Left lung (tissue), 10 donors: Measurements from ENCODE around the gene CSNK1G2. TPM values are rescaled to one million over a fixed set of nuclear protein-coding genes. Genes with fewer than 3 reads are reported as not detected.

Experiments used
- ATAC-seq: fragments of 200-7000 bp; cut with Tn5 transposase; one replicate; pipeline ENCODE4 v1.9.1; 2020; ENCODE audit warnings: moderate library complexity
- DNase-seq, 4 donors: peaks; one replicate each; pipeline ENCODE4 v3.0.0-alpha.2; 2013 to 2020
- H3K27ac ChIP-seq, 2 donors: fragments of 200-600 bp; sonication (generic) in 1 of 2; one replicate each; pipeline versions ENCODE4 v1.5.0 to v1.8.0; 2020 to 2021
- H3K27me3 ChIP-seq, 2 donors: fragments of 200-600 bp; sonication (generic) in 1 of 2; one replicate each; pipeline versions ENCODE4 v1.5.0 to v1.8.0; 2020 to 2021
- H3K36me3 ChIP-seq, 2 donors: fragments of 200-600 bp; sonication (generic) in 1 of 2; one replicate each; pipeline versions ENCODE4 v1.5.0 to v1.8.0; 2020 to 2021
- H3K4me1 ChIP-seq, 2 donors: fragments of 200-600 bp; one replicate each; pipeline ENCODE4 v1.8.0; 2021
- H3K4me3 ChIP-seq, 2 donors: fragments of 200-600 bp; sonication (generic) in 1 of 2; one replicate each; pipeline versions ENCODE4 v1.5.0 to v1.8.0; 2020 to 2021; ENCODE audit warnings: mild to moderate bottlenecking in 1 of 2
- H3K9me3 ChIP-seq, 2 donors: fragments of 200-600 bp; sonication (generic) in 1 of 2; one replicate each; pipeline versions ENCODE4 v1.5.0 to v1.8.0; 2020 to 2021
- CTCF ChIP-seq, 2 donors: fragments of 200-600 bp; sonication (generic) in 1 of 2; IDR thresholded peaks; one replicate each; pipeline versions ENCODE4 v1.5.0 to v1.8.0; 2021; ENCODE audit warnings: antibody characterized with exemption in 2 of 2
- intact Hi-C, 2 donors: fragments of 100-400 bp; cut with DNase I; formaldehyde crosslinking; loops; one replicate each; pipeline versions ENCODE4 v1.11.2 to v1.14.2; 2022
- polyA plus RNA-seq, 6 donors: library from polyadenylated mRNA; unstranded; fragments of 120-200 nt; gene quantifications; one replicate each; pipeline ENCODE4 v1.2.1, GENCODE V29; 2013; ENCODE audit not compliant: insufficient read length in 6 of 6
- total RNA-seq, 2 donors: library from RNA; stranded (reverse); fragmentation: NEBNext Ultra II Directional; extraction: Animal tissue kit (Norgen Biotek cat#: 25700); gene quantifications; one replicate each; pipeline ENCODE4 v1.2.1, GENCODE V29; 2021
- donor health status: DM: no; HTN: yes; CAD: no.
- donor health status: DM: no; HTN: no; CAD: no.

The CSNK1G2 gene
- total and polyA plus RNA-seq, 8 donors: 35.6 to 64.5 (median 44.6) TPM

GRCh38 chr19:1956868-1957492, 16.0 kb downstream of the CSNK1G2 start:
- H3K36me3 ChIP-seq: peaks cover 0 to 34% of the 10 kb centered on the region in 2 donors
- H3K9me3 ChIP-seq: no peaks in the 10 kb centered on the region
- intact Hi-C loops: no loop called here
- H3K27ac ChIP-seq: no peak overlapping the region
- no peak for ATAC-seq
- H3K4me1 ChIP-seq: peaks cover 0 to 12% of the 10 kb centered on the region in 2 donors
- TF ChIP-seq CTCF (IDR thresholded peaks at IDR 0.05): no peak
- DNase-seq: peak in 1 of 4 donors; percentile 72
- no peaks in the 10 kb centered on the region for H3K27me3 ChIP-seq
- H3K4me3 ChIP-seq: no peak overlapping the region

GRCh38 chr19:1957562-1958248, 16.7 kb downstream of the CSNK1G2 start:
- ATAC-seq (no peak), DNase-seq (peak in 1 of 4 donors; percentile 68)
- Histone ChIP-seq H3K9me3 (no peaks in the 10 kb centered on the region), H3K4me3 (no peak overlapping the region), H3K27ac (no peak overlapping the region), H3K27me3 (no peaks in the 10 kb centered on the region), H3K4me1 (peaks cover 0 to 12% of the 10 kb centered on the region in 2 donors), H3K36me3 (peaks cover 0 to 29% of the 10 kb centered on the region in 2 donors)
- TF ChIP-seq CTCF (IDR thresholded peaks at IDR 0.05): no peak
- intact Hi-C loops: no loop called here

- H3K27ac ChIP-seq: no peak overlapping the region
- intact Hi-C loops: no loop called here
- DNase-seq: no peak
- TF ChIP-seq CTCF (IDR thresholded peaks at IDR 0.05): no peak
- no peak for ATAC-seq
- H3K4me3 ChIP-seq: no peak overlapping the region
- H3K27me3 ChIP-seq: no peaks in the 10 kb centered on the region
- no peaks in the 10 kb centered on the region for H3K9me3 ChIP-seq
- peaks cover 0 to 6% of the 10 kb centered on the region in 2 donors for H3K4me1 ChIP-seq
- H3K36me3 ChIP-seq: peaks cover 0 to 13% of the 10 kb centered on the region in 2 donors
Measured at GRCh38 chr19:1959928-1960589, 19.1 kb downstream of the CSNK1G2 start.

- peak in 1 of 4 donors; percentile 76 for DNase-seq
- no peak for ATAC-seq
- H3K4me1 ChIP-seq: no peaks in the 10 kb centered on the region
- peaks cover 0 to 11% of the 10 kb centered on the region in 2 donors for H3K36me3 ChIP-seq
- no peaks in the 10 kb centered on the region for H3K9me3 ChIP-seq
- intact Hi-C loops: no loop called here
- no peak overlapping the region for H3K4me3 ChIP-seq
- H3K27me3 ChIP-seq: no peaks in the 10 kb centered on the region
- TF ChIP-seq CTCF (IDR thresholded peaks at IDR 0.05): no peak
- no peak overlapping the region for H3K27ac ChIP-seq
Measured at GRCh38 chr19:1961000-1961883, 20.3 kb downstream of the CSNK1G2 start.
